Sigmoid colon (tissue), 7 donors: ENCODE results near the gene NEO1. TPM values are rescaled to one million over a fixed set of nuclear protein-coding genes. Genes with fewer than 3 reads are reported as not detected.

ENCODE experiments used
- DNase-seq: peaks from one replicate; pipeline ENCODE4 v3.0.0-alpha.2; 2019
- H3K27ac ChIP-seq, 4 donors: fragments of 200-600 bp; sonication (generic); one replicate each; pipeline ENCODE4 v1.5.1; 2016 to 2019; ENCODE audit warnings: mild to moderate bottlenecking in 1 of 4
- H3K27me3 ChIP-seq, 3 donors: fragments of 200-600 bp; sonication (generic); one replicate each; pipeline ENCODE4 v1.5.1; 2019; ENCODE audit warnings: mild to moderate bottlenecking in 1 of 3
- H3K36me3 ChIP-seq, 4 donors: fragments of 200-600 bp; sonication (generic); one replicate each; pipeline ENCODE4 v1.5.1; 2016 to 2019
- H3K4me1 ChIP-seq, 4 donors: fragments of 200-600 bp; sonication (generic); one replicate each; pipeline ENCODE4 v1.5.1; 2017 to 2019
- H3K4me3 ChIP-seq, 4 donors: fragments of 200-600 bp; sonication (generic); one replicate each; pipeline ENCODE4 v1.5.1; 2017 to 2019; ENCODE audit warnings: mild to moderate bottlenecking in 2 of 4, moderate library complexity in 1 of 4
- H3K9me3 ChIP-seq, 4 donors: fragments of 200-600 bp in 3 of 4; sonication (generic) in 3 of 4; one replicate each; pipeline versions ENCODE4 v1.5.1 to v1.6.1; 2013 to 2019
- EP300 ChIP-seq, 4 donors: sonication (generic); formaldehyde crosslinking; IDR thresholded peaks; one replicate each; pipeline ENCODE4 v1.6.1; 2017; ENCODE audit warnings: antibody characterized with exemption in 4 of 4
- POLR2A ChIP-seq, 2 donors: fragments of 450-650 bp; IDR thresholded peaks; one replicate each; pipeline ENCODE4 v1.6.1; 2016; ENCODE audit warnings: antibody characterized with exemption in 2 of 2, mild to moderate bottlenecking in 2 of 2, moderate library complexity in 2 of 2
- POLR2AphosphoS5 ChIP-seq, 4 donors: sonication (generic); formaldehyde crosslinking; IDR thresholded peaks; one replicate each; pipeline ENCODE4 v1.6.1; 2017; ENCODE audit warnings: antibody characterized with exemption in 4 of 4
- WGBS, 2 donors: extraction: QIAGEN DNeasy Blood & Tissue Kit; methylation state at CpG; one replicate each; pipeline ENCODE4 v1.1.7; 2013; 5-methylcytosine and 5-hydroxymethylcytosine counted together
- intact Hi-C: fragments of 100-400 bp; cut with DNase I; formaldehyde crosslinking; loops from one replicate; pipeline ENCODE4 v1.15.1; 2023
- polyA plus RNA-seq, 3 donors: library from polyadenylated mRNA; stranded (reverse); fragments of 200-250 nt; gene quantifications; one replicate each; pipeline ENCODE4 v1.2.3, GENCODE V29; 2013
- total RNA-seq, 4 donors: library from RNA; depleted of rRNA; stranded (reverse); fragments of >200 nt; gene quantifications; one replicate each; pipeline ENCODE4 v1.1.0, GENCODE V29; 2016
- TF ChIP-seq, protein P1 (sequence below), 4 experiments: fragments of 450-650 bp in 3 of 4; fragments of 200-600 bp in 1 of 4; IDR thresholded peaks; one replicate each; pipeline ENCODE4 v1.5.1; 2016 to 2019; ENCODE audit warnings: antibody characterized with exemption in 4 of 4, mild to moderate bottlenecking in 3 of 4, moderate library complexity in 2 of 4
- donor health status: healthy with polysubstance abuse.
- donor health status: Bipolar disorder and iron deficiency.
- donor health status: healthy.

Gene NEO1
- total and polyA plus RNA-seq, 7 donors, result 9.0 to 56.5 (median 26.8) TPM

DNA sequence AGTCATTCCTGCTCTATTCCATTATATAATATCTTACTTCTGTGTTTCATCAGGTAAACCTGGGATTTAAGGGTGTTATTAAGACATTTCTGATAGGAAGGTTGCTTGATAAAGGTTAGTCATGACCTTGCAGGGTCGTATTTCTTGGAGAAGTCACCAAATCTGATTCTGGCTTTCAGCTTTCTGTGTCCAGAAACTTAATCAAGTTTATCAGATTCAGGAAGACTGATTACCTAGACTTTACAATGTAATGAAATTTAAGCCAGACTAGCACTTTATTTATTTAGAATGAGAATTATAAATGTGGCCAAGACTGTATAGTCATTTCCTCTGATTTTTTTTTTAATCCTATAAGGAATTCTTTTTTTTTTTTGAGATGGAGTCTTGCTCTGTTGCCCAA lies 81.9 kb downstream of the NEO1 start:
- H3K36me3 ChIP-seq, result no peaks in the 10 kb centered on the region
- WGBS, 2 donors, result 73 to 83% methylated on average over 1 of the region's 1 CpG
- intact Hi-C loops, result no loop called here
- no peaks in the 10 kb centered on the region for H3K27me3 ChIP-seq
- no peak overlapping the region for H3K27ac ChIP-seq
- H3K9me3 ChIP-seq, result no peaks in the 10 kb centered on the region
- H3K4me1 ChIP-seq, result peaks cover 0 to 6% (median 5%) of the 10 kb centered on the region in 4 donors
- TF ChIP-seq POLR2AphosphoS5 (IDR thresholded peaks at IDR 0.05) (no peak), POLR2A (IDR thresholded peaks at IDR 0.05) (no peak)
- no peak for DNase-seq
- no peak overlapping the region for H3K4me3 ChIP-seq

DNA sequence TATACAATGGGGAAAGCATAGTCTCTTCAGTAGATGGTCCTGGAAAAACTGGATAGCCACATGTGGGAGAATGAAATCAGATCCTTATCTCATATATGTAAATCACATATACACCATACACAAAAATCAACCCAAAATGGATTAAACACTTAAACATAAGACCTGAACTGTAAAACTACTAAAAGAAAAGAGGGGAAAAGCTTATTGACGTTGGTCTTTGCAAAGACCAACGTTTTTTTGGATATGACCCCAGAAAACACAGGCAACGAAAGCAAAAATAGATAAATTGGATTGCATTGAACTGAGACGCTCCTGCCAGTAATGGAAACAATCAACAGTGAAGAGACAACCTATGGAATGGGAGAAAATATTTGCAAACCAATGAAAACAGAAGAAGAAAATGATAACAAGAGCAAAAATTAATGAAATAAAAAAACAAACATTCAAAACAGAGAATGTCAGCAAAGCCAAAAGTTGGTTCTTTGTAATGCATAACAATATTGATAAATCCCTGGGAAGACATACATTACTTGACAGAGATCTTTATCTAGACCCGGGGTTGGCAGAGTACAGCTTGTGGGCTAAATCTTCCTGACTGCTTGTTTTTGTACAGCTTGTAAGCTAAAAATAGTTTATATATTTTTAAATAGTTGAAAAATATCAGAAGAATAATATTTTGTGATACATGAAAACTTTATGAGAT lies 86.9 kb downstream of the NEO1 start:
- Histone ChIP-seq H3K36me3 (no peaks in the 10 kb centered on the region), H3K27ac (no peak overlapping the region), H3K4me1 (peaks cover 0 to 18% (median 15%) of the 10 kb centered on the region in 4 donors), H3K27me3 (no peaks in the 10 kb centered on the region), H3K9me3 (no peaks in the 10 kb centered on the region), H3K4me3 (no peak overlapping the region)
- no peak for DNase-seq
- TF ChIP-seq POLR2AphosphoS5 (IDR thresholded peaks at IDR 0.05) (no peak), POLR2A (IDR thresholded peaks at IDR 0.05) (no peak), EP300 (IDR thresholded peaks at IDR 0.05) (no peak)
- TF ChIP-seq, protein P1, sequence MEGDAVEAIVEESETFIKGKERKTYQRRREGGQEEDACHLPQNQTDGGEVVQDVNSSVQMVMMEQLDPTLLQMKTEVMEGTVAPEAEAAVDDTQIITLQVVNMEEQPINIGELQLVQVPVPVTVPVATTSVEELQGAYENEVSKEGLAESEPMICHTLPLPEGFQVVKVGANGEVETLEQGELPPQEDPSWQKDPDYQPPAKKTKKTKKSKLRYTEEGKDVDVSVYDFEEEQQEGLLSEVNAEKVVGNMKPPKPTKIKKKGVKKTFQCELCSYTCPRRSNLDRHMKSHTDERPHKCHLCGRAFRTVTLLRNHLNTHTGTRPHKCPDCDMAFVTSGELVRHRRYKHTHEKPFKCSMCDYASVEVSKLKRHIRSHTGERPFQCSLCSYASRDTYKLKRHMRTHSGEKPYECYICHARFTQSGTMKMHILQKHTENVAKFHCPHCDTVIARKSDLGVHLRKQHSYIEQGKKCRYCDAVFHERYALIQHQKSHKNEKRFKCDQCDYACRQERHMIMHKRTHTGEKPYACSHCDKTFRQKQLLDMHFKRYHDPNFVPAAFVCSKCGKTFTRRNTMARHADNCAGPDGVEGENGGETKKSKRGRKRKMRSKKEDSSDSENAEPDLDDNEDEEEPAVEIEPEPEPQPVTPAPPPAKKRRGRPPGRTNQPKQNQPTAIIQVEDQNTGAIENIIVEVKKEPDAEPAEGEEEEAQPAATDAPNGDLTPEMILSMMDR (IDR thresholded peaks at IDR 0.05), result no peak
- intact Hi-C loops, result no loop called here
- WGBS, 2 donors, result 61 to 72% methylated on average over 5 of the region's 5 CpGs

DNA sequence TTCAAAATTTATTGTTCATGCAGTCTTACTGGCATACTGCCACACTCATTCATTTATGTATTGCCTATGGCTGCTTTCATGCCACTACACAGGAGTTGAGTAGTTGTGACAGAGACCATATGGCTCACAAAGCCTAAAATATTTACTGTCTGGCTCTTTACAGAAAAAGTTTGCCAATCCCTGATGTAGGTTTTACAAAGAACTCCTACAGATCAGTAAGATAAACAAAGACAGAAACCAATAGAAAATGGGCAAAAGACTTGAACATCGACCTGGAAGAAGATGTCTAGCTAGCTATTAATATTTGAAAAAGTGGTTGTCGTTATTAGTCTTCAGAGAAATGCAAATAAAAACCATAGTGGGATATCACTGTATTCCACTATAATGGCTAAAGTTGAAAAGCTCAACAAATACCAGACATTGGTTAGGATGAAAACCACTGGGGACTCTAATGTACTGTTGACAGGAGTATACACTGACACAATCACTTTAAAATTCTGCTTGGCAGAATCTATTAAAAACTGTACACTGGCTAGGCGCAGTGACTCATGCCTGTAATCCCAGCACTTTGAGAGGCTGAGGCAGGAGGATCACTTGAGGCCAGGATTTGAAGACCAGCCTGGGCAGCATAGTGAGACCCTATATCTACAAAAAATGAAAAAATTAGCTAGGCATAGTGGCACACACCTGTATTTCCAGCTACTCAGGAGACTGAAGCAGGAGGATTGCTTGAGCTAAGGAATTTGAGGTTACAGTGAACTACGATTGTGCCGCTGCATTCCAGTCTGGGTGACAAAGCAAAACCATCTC lies 87.7 kb downstream of the NEO1 start:
- Histone ChIP-seq H3K27me3 (no peaks in the 10 kb centered on the region), H3K27ac (peak overlapping the region in 2 of 4 donors; percentile 3 to 19), H3K9me3 (no peaks in the 10 kb centered on the region), H3K36me3 (no peaks in the 10 kb centered on the region), H3K4me3 (no peak overlapping the region), H3K4me1 (peaks cover 0 to 18% (median 15%) of the 10 kb centered on the region in 4 donors)
- 86 to 87% methylated on average over 5 of the region's 5 CpGs for whole genome bisulfite sequencing, 2 donors
- intact Hi-C loops, result no loop called here
- DNase-seq, result no peak
- TF ChIP-seq POLR2AphosphoS5 (IDR thresholded peaks at IDR 0.05) (peak in 2 of 4 donors; percentile 19 to 39), POLR2A (IDR thresholded peaks at IDR 0.05) (no peak), EP300 (IDR thresholded peaks at IDR 0.05) (no peak)
- TF ChIP-seq, protein P1 (IDR thresholded peaks at IDR 0.05), result no peak

DNA sequence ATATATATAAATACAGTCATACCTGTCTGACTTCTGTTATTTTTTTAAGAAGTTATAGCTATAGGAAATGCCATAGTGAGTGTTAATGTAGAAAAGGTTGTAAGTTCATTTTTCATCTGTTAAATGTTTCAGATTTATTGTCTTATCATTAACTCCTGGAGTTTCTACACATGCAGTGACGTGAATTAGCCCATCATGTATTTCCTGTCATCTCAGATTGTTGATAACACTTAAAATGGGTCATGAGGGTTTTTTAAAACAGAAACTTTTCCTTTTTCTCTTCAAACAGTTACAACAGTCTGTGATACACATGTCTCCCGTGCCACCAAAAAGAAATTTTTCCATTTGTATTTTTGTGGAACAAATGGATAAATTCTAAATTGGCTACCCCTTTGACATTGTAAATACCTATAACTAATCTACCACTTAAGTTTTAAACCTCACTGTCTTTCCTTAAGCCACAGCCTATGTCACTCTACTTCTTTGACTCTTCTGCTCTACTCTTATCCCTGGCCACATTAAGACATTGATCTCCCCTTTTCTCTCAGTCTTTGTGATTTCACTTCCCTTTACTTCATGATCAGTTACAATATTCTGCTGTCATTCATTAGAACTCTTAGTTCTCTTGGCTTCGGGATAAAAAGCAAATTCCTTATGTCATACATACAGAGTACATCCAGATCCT lies 89.1 kb downstream of the NEO1 start:
- WGBS, 2 donors, result 71 to 80% methylated on average over 3 of the region's 3 CpGs
- no peaks in the 10 kb centered on the region for H3K27me3 ChIP-seq
- no peaks in the 10 kb centered on the region for H3K9me3 ChIP-seq
- no peak overlapping the region for H3K4me3 ChIP-seq
- no peak overlapping the region for H3K27ac ChIP-seq
- H3K4me1 ChIP-seq, result peaks cover 0 to 18% (median 15%) of the 10 kb centered on the region in 4 donors
- no peak for DNase-seq
- intact Hi-C loops, result no loop called here
- no peaks in the 10 kb centered on the region for H3K36me3 ChIP-seq
- TF ChIP-seq, protein P1 (IDR thresholded peaks at IDR 0.05), result no peak
- TF ChIP-seq POLR2A (IDR thresholded peaks at IDR 0.05) (no peak), POLR2AphosphoS5 (IDR thresholded peaks at IDR 0.05) (no peak), EP300 (IDR thresholded peaks at IDR 0.05) (no peak)
